Measurements from ENCODE around the gene VAV2. TPM values are rescaled to one million over a fixed set of nuclear protein-coding genes. Genes with fewer than 3 reads are reported as not detected.

The VAV2 gene
- total and polyA plus RNA-seq, 12 donors: 2.9 to 7.1 (median 5.0) TPM

DNA sequence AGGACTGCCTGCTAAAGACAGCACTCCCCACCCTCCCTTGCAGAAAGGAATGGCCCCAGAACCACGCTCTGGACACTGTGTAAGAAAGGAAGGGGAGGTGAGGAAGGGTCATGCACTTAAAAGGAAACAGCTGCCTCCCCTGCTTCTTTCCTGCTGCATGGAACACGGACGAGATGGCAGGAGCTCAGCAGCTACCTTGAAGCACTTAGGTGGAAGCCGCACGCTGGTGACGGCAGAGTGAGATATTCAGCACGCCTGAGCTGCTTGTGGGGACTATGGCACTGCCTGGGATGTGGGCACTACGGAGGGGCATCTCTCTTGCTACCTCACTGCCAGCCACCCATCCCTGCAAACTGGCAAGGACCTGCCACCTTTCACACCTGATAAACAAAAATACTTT lies 101.5 kb downstream of the VAV2 start:
- DNase-seq: no peak
- Histone ChIP-seq H3K27ac (no peak overlapping the region), H3K4me1 (peaks cover 0 to 11% (median 0%) of the 10 kb centered on the region in 9 donors), H3K36me3 (no peaks in the 10 kb centered on the region), H3K9me3 (no peaks in the 10 kb centered on the region), H3K4me3 (no peak overlapping the region), H3K27me3 (no peaks in the 10 kb centered on the region)
- ATAC-seq: no peak
- intact Hi-C loops (cut with DNase I): no loop called here
- no peak for TF ChIP-seq CTCF (IDR thresholded peaks at IDR 0.05)
- 89 to 91% methylated on average over 8 of the region's 8 CpGs for WGBS, 2 donors

GRCh38 chr9:133889584-133890301 lies 102.4 kb downstream of the VAV2 start:
- WGBS, 2 donors: 88 to 93% methylated on average over 24 of the region's 24 CpGs
- Histone ChIP-seq H3K9me3 (no peaks in the 10 kb centered on the region), H3K27me3 (no peaks in the 10 kb centered on the region), H3K27ac (no peak overlapping the region), H3K4me3 (no peak overlapping the region), H3K4me1 (peaks cover 0 to 11% (median 0%) of the 10 kb centered on the region in 9 donors), H3K36me3 (no peaks in the 10 kb centered on the region)
- intact Hi-C loops (cut with DNase I): no loop called here
- ATAC-seq (peak in 1 of 8 donors; percentile 17), DNase-seq (no peak)
- TF ChIP-seq CTCF (IDR thresholded peaks at IDR 0.05): no peak

- DNase-seq (no peak), ATAC-seq (no peak)
- peaks cover 0 to 11% (median 0%) of the 10 kb centered on the region in 9 donors for H3K4me1 ChIP-seq
- no peaks in the 10 kb centered on the region for H3K27me3 ChIP-seq
- WGBS, 2 donors: 88 to 91% methylated on average over 25 of the region's 25 CpGs
- H3K36me3 ChIP-seq: no peaks in the 10 kb centered on the region
- no peaks in the 10 kb centered on the region for H3K9me3 ChIP-seq
- intact Hi-C loops (cut with DNase I): no loop called here
- TF ChIP-seq CTCF (IDR thresholded peaks at IDR 0.05): no peak
- H3K27ac ChIP-seq: no peak overlapping the region
- no peak overlapping the region for H3K4me3 ChIP-seq
These were observed 103.2 kb downstream of the VAV2 start for GRCh38 chr9:133888809-133889491.

DNA sequence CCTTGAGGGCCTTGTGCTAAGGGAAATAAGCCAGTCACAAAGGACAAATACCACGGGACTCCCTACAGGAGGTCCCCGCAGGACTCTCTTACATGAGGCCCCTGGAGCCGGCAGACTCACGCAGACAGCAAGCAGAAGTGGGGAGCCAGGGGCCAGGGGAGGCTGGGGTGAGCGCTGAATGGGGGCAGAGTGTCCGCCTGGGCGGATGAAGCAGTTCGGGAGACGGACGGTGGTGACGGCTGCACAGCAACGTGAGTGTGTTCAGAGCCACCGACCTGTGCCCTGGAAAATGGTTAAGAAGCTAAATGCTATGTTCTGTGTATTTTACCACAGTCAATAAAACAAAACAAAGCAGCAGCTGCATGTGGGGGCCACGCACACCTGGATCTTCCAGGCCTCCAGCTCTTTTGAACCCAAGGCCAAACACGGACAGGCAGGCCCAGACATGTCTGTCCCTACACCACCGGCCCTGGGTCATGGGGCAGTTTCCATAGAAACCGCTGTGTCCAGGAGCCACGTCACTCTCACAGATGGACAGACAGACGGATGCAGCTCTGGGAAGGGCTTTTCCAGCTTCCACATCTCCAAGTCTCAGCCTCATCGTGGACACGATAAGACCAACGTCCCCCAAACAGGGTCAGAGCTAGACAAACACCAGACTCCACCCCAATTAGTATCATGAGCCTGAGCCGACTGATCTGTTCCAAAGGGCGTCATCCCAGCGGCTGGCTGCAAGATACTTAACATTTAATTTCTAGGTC lies 103.9 kb downstream of the VAV2 start:
- H3K36me3 ChIP-seq: no peaks in the 10 kb centered on the region
- no peak overlapping the region for H3K27ac ChIP-seq
- DNase-seq: no peak
- no peak overlapping the region for H3K4me3 ChIP-seq
- ATAC-seq: no peak
- peaks cover 0 to 11% (median 0%) of the 10 kb centered on the region in 9 donors for H3K4me1 ChIP-seq
- TF ChIP-seq CTCF (IDR thresholded peaks at IDR 0.05): no peak
- H3K27me3 ChIP-seq: no peaks in the 10 kb centered on the region
- 81 to 83% methylated on average over 25 of the region's 25 CpGs for WGBS, 2 donors
- no peaks in the 10 kb centered on the region for H3K9me3 ChIP-seq
- intact Hi-C loops (cut with DNase I): no loop called here
